Natural killer cell (primary cell): ENCODE results near the gene CCL19. TPM values are rescaled to one million over a fixed set of nuclear protein-coding genes. Genes with fewer than 3 reads are reported as not detected.
"Not testable (repeated sequence)": the region's sequence is repeated elsewhere in the genome, so short reads cannot be mapped to it uniquely, and the experiment has no call there.

Source experiments
- ATAC-seq, 3 donors: fragments of 150-1000 bp in 2 of 3; fragments of 200-7000 bp in 1 of 3; cut with Tn5 transposase; 1 replicate in 1 of 3; 2 replicates in 2 of 3; pipeline ENCODE4 v1.10.0; 2021; ENCODE audit warnings: mild to moderate bottlenecking in 2 of 3, moderate library complexity in 2 of 3
- DNase-seq, 2 donors: peaks; one replicate each; pipeline versions ENCODE4 v3.0.0 to v3.0.0-alpha.2; 2013 to 2021; ENCODE audit warnings: mixed read lengths in 1 of 2
- H3K27ac ChIP-seq: one replicate; pipeline ENCODE4 v1.5.1; 2013; ENCODE audit warnings: mild to moderate bottlenecking, low read length
- H3K27me3 ChIP-seq: one replicate; pipeline ENCODE4 v1.6.1; 2013; ENCODE audit warnings: low read length; ENCODE audit not compliant: control insufficient read depth, insufficient read depth
- H3K36me3 ChIP-seq: one replicate; pipeline ENCODE4 v1.6.1; 2013; ENCODE audit warnings: low read length; ENCODE audit not compliant: control insufficient read depth, insufficient read depth
- H3K4me1 ChIP-seq: one replicate; pipeline ENCODE4 v1.6.1; 2013; ENCODE audit warnings: low read length; ENCODE audit not compliant: control insufficient read depth, insufficient read depth
- H3K4me3 ChIP-seq: one replicate; pipeline ENCODE4 v1.5.1; 2013; ENCODE audit warnings: low read length
- H3K9me3 ChIP-seq: one replicate; pipeline ENCODE4 v1.6.1; 2013; ENCODE audit warnings: low read length; ENCODE audit not compliant: control insufficient read depth, insufficient read depth
- H3K27ac Mint-ChIP-seq, 2 donors: one replicate each; pipeline ENCODE4 v1.8.0; 2022; ENCODE audit warnings: mild to moderate bottlenecking in 2 of 2, mixed read lengths in 2 of 2, moderate library complexity in 1 of 2
- H3K27me3 Mint-ChIP-seq, 2 donors: one replicate each; pipeline ENCODE4 v1.8.0; 2022; ENCODE audit warnings: low read depth in 2 of 2, mixed read lengths in 2 of 2
- H3K36me3 Mint-ChIP-seq: one replicate; pipeline ENCODE4 v1.8.0; 2022; ENCODE audit warnings: mixed read lengths
- H3K4me1 Mint-ChIP-seq, 2 donors: one replicate each; pipeline ENCODE4 v1.8.0; 2022; ENCODE audit warnings: mixed read lengths in 2 of 2
- H3K4me3 Mint-ChIP-seq: one replicate; pipeline ENCODE4 v1.8.0; 2022; ENCODE audit warnings: mild to moderate bottlenecking, moderate library complexity, mixed read lengths
- H3K9me3 Mint-ChIP-seq, 2 donors: one replicate each; pipeline ENCODE4 v1.8.0; 2022; ENCODE audit warnings: mixed read lengths in 2 of 2
- WGBS: methylation state at CpG from one replicate; pipeline ENCODE4 v1.1.7; 2013; ENCODE audit warnings: missing lambda C conversion rate; ENCODE audit not compliant: insufficient coverage; 5-methylcytosine and 5-hydroxymethylcytosine counted together
- intact Hi-C: fragments of 100-400 bp; cut with micrococcal nuclease; formaldehyde crosslinking; loops from one replicate; pipeline ENCODE4 v1.14.2; 2022
- total RNA-seq, 4 donors: library from RNA; stranded (reverse); fragments of 120-200 nt in 1 of 4; gene quantifications; one replicate each; pipeline versions ENCODE4 v1.2.3 to v1.2.4, GENCODE V29; 2013 to 2022
- TF ChIP-seq, protein P1 (sequence below): fragments of 200-600 bp; IDR thresholded peaks from one replicate; pipeline ENCODE4 v1.8.0; 2022; ENCODE audit warnings: antibody characterized with exemption

The CCL19 gene
- not detected for total RNA-seq
- 0.32 TPM for total RNA-seq (2013)

DNA sequence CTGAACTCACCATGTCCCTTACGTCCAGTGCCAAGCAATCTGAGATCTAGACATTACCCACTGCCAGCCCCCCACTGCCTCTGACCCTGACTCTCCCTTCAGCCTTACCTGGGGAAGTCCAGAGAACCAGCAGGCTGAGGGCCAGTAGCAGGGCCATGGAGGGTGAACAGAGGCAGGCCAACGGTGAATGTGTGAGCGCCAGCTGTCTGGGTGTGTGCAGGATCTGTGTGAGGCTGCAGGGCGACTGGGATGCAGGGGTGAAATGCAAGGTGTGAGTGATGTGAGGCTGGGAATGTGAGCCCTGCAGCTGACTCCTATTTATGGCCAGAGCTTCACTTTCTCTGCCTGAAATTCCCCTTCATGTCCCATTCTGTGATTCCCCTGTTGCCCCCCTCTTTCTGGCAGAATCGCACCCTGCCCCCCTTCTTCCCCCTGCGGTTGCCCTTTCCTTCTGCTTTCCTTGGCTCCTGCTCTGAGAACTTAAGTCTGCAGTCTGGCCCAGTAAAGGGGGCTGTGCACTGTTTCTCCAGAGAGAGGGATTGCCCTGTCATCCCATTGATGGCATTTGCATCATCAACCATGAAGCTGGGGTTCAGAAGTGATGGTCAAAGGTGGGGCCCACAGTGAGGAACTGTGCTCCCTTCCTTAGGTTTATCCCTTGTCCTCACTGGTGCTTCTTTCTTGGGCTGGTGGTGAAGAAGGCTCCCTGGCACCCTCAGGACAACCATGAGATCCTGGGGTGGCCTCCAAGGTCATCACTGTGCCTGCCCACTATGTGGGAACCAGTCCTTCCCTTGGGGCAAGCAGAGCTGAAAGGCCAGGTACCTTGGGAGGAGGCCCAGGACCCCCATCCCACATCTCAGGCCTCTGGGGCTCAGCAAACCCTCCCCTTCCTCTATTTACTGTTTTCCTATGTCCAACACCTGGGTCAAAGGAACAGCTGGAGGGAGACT is at the start of gene CCL19:
TSS of gene CCL19 (minus strand) at position 294 of the 953 bp plus-strand sequence. CDS start at position 157, 137 bp downstream.
- Histone ChIP-seq H3K27ac (no peak within 1 kb of the TSS), H3K4me3 (no peak within 1 kb of the TSS), H3K27me3 (no peaks in the 10 kb centered on the region), H3K4me1 (no peaks in the 10 kb centered on the region), H3K9me3 (no peaks in the 10 kb centered on the region), H3K36me3 (no peaks in the 10 kb centered on the region)
- Mint-ChIP-seq H3K4me3 (no peak within 1 kb of the TSS), H3K36me3 (no peaks in the 10 kb centered on the region), H3K9me3 (no peaks in the 10 kb centered on the region), H3K4me1 (no peaks in the 10 kb centered on the region), H3K27me3 (peaks cover 0 to 8% of the 10 kb centered on the region in 2 donors), H3K27ac (no peak within 1 kb of the TSS)
- WGBS: 47% methylated on average over 6 of the region's 6 CpGs
- intact Hi-C loops: no loop called here
- TF ChIP-seq, protein P1, sequence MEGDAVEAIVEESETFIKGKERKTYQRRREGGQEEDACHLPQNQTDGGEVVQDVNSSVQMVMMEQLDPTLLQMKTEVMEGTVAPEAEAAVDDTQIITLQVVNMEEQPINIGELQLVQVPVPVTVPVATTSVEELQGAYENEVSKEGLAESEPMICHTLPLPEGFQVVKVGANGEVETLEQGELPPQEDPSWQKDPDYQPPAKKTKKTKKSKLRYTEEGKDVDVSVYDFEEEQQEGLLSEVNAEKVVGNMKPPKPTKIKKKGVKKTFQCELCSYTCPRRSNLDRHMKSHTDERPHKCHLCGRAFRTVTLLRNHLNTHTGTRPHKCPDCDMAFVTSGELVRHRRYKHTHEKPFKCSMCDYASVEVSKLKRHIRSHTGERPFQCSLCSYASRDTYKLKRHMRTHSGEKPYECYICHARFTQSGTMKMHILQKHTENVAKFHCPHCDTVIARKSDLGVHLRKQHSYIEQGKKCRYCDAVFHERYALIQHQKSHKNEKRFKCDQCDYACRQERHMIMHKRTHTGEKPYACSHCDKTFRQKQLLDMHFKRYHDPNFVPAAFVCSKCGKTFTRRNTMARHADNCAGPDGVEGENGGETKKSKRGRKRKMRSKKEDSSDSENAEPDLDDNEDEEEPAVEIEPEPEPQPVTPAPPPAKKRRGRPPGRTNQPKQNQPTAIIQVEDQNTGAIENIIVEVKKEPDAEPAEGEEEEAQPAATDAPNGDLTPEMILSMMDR: no peak
- DNase-seq (no peak), ATAC-seq (no peak)

DNA sequence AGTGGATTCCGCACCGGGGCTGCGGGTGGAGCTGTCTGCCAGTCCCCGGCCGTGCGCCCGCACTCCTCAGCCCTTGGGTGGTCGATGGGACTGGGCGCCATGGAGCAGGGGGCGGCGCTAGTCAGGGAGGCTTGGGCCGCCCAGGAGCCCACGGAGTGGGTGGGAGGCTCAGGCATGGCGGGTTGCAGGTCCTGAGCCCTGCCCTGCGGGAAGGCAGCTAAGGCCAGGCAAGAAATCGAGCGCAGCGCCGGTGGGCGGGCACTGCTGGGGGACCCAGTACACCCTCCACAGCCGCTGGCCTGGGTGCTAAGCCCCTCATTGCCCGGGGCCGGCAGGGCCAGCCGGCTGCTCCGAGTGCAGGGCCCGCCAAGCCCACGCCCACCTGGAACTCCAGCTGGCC is 49.1 kb upstream of the CCL19 start:
- ATAC-seq, intact Hi-C loops, H3K4me1 ChIP-seq, H3K9me3 Mint-ChIP-seq, H3K27ac Mint-ChIP-seq, DNase-seq, H3K4me1 Mint-ChIP-seq, H3K9me3 ChIP-seq, H3K4me3 Mint-ChIP-seq, H3K27ac ChIP-seq, H3K36me3 ChIP-seq, H3K36me3 Mint-ChIP-seq, H3K4me3 ChIP-seq, H3K27me3 ChIP-seq: not testable (repeated sequence)
- H3K27me3 Mint-ChIP-seq: peaks cover 10 to 44% of the 10 kb centered on the region in 2 donors
- 95% methylated on average over 27 of the region's 27 CpGs for WGBS

- no peak overlapping the region for H3K27ac Mint-ChIP-seq
- TF ChIP-seq, protein P1: no peak
- H3K9me3 ChIP-seq: no peaks in the 10 kb centered on the region
Observed at GRCh38 chr9:34737677-34738260, 46.7 kb upstream of the CCL19 start.

DNA sequence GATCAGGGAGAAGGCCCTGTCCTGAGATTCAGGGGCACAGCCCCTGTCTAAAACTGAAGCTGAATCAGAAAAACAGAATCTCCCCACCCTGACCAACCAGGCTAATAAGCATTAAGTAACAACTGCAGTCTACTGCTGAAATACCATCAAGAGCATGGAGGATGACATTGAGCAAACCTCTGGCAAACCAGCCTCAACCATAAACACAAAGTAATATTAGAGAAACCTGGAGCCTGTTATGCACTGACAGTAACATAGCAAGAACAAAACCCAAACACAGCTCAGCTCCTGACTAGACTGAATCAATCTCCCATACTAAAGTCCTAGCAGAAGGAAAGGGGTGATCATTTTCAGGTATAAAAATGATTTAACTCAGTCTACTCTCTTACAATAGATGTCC is 43.6 kb upstream of the CCL19 start:
- Mint-ChIP-seq H3K27ac (no peak overlapping the region), H3K9me3 (no peaks in the 10 kb centered on the region), H3K4me3 (no peak overlapping the region), H3K4me1 (no peaks in the 10 kb centered on the region), H3K27me3 (peaks cover 15 to 33% of the 10 kb centered on the region in 2 donors), H3K36me3 (no peaks in the 10 kb centered on the region)
- Histone ChIP-seq H3K4me1 (no peaks in the 10 kb centered on the region), H3K36me3 (no peaks in the 10 kb centered on the region), H3K27ac (no peak overlapping the region), H3K9me3 (no peaks in the 10 kb centered on the region), H3K4me3 (no peak overlapping the region), H3K27me3 (no peaks in the 10 kb centered on the region)
- DNase-seq: no peak
- TF ChIP-seq, protein P1: no peak
- no peak for ATAC-seq
- intact Hi-C loops: no loop called here

More at GRCh38 chr9:34737677-34738260, 46.7 kb upstream of the CCL19 start:
- Histone ChIP-seq H3K4me3 (no peak overlapping the region), H3K27ac (no peak overlapping the region), H3K27me3 (no peaks in the 10 kb centered on the region), H3K4me1 (no peaks in the 10 kb centered on the region), H3K36me3 (no peaks in the 10 kb centered on the region)
- no peak for ATAC-seq
- no peaks in the 10 kb centered on the region for H3K4me1 Mint-ChIP-seq
- no peak overlapping the region for H3K4me3 Mint-ChIP-seq
- 71% methylated on average over 5 of the region's 6 CpGs for WGBS
- peaks cover 10 to 33% of the 10 kb centered on the region in 2 donors for H3K27me3 Mint-ChIP-seq
- no peak for DNase-seq
- H3K9me3 Mint-ChIP-seq: no peaks in the 10 kb centered on the region
- H3K36me3 Mint-ChIP-seq: no peaks in the 10 kb centered on the region
- intact Hi-C loops: no loop called here
